WTC11 (cell line): ENCODE results near the gene NDST3.

Experiments
- AFF4 ChIP-seq: sonication (generic); formaldehyde crosslinking; IDR thresholded peaks from 2 replicates; pipeline ENCODE4 v1.8.1; 2023; ENCODE audit warnings: mild to moderate bottlenecking, missing genetic modification reagents, borderline replicate concordance
- ATF3 ChIP-seq: sonication (generic); formaldehyde crosslinking; conservative IDR thresholded peaks from 2 replicates; pipeline ENCODE4 v1.8.1; 2022; ENCODE audit warnings: mild to moderate bottlenecking, missing genetic modification reagents
- CTCF ChIP-seq: fragments of 200-600 bp; IDR thresholded peaks from 2 replicates; pipeline ENCODE4 v1.8.0; 2022; ENCODE audit warnings: antibody characterized with exemption
- ESRRA ChIP-seq: sonication (generic); formaldehyde crosslinking; IDR thresholded peaks from 2 replicates; pipeline ENCODE4 v1.8.1; 2022; ENCODE audit warnings: mild to moderate bottlenecking, missing genetic modification reagents, borderline replicate concordance
- FOXJ3 ChIP-seq: sonication (generic); formaldehyde crosslinking; IDR thresholded peaks from 2 replicates; pipeline ENCODE4 v1.9.0; 2021; ENCODE audit warnings: missing genetic modification reagents, mild to moderate bottlenecking, borderline replicate concordance
- IRF2 ChIP-seq: sonication (generic); formaldehyde crosslinking; IDR thresholded peaks from 2 replicates; pipeline ENCODE4 v1.8.0; 2022; ENCODE audit warnings: low read depth, missing genetic modification reagents, borderline replicate concordance
- JUN ChIP-seq: sonication (generic); formaldehyde crosslinking; IDR thresholded peaks from 2 replicates; pipeline ENCODE4 v1.8.0; 2023; ENCODE audit warnings: mild to moderate bottlenecking, missing genetic modification reagents
- MAX ChIP-seq: sonication (generic); formaldehyde crosslinking; IDR thresholded peaks from 2 replicates; pipeline ENCODE4 v1.8.0; 2022; ENCODE audit warnings: mild to moderate bottlenecking, missing genetic modification reagents
- MLX ChIP-seq: sonication (generic); formaldehyde crosslinking; IDR thresholded peaks from 2 replicates; pipeline ENCODE4 v1.8.1; 2023; ENCODE audit warnings: mild to moderate bottlenecking, missing genetic modification reagents, moderate library complexity
- NFE2L1 ChIP-seq: sonication (generic); formaldehyde crosslinking; IDR thresholded peaks from 2 replicates; pipeline ENCODE4 v1.8.1; 2023; ENCODE audit warnings: missing genetic modification reagents
- NR3C1 ChIP-seq: sonication (generic); formaldehyde crosslinking; conservative IDR thresholded peaks from 2 replicates; pipeline ENCODE4 v1.8.1; 2023; ENCODE audit warnings: low read depth, mild to moderate bottlenecking, missing genetic modification reagents
- PRDM15 ChIP-seq: sonication (generic); formaldehyde crosslinking; IDR thresholded peaks from 2 replicates; pipeline ENCODE4 v1.8.0; 2022; ENCODE audit warnings: missing genetic modification reagents
- SP1 ChIP-seq: sonication (generic); formaldehyde crosslinking; conservative IDR thresholded peaks from 2 replicates; pipeline ENCODE4 v1.8.1; 2022; ENCODE audit warnings: missing genetic modification reagents
- USF2 ChIP-seq: sonication (generic); formaldehyde crosslinking; IDR thresholded peaks from 2 replicates; pipeline ENCODE4 v1.8.1; 2023; ENCODE audit warnings: mild to moderate bottlenecking, missing genetic modification reagents, moderate library complexity

GRCh38 chr4:118270492-118270891 is 236.2 kb downstream of the NDST3 start:
- peak; percentile 38; the same call in 1 of the 2 replicates for TF ChIP-seq CTCF
- no peak for TF ChIP-seq SP1 (CRISPR knock-in tag)
- TF ChIP-seq PRDM15 (CRISPR knock-in tag), result no peak
- TF ChIP-seq ATF3 (CRISPR knock-in tag), result no peak
- TF ChIP-seq MAX (CRISPR knock-in tag), result no peak
- TF ChIP-seq USF2 (CRISPR knock-in tag), result no peak
- TF ChIP-seq AFF4 (CRISPR knock-in tag), result no peak
- TF ChIP-seq JUN, result no peak
- no peak for TF ChIP-seq NFE2L1 (CRISPR knock-in tag)
- TF ChIP-seq FOXJ3 (CRISPR knock-in tag), result no peak
- TF ChIP-seq ESRRA, result no peak
- TF ChIP-seq MLX, result no peak
- no peak for TF ChIP-seq NR3C1
- TF ChIP-seq IRF2 (CRISPR knock-in tag), result no peak
